ENCODE data around the gene TNN.
"Not testable (repeated sequence)": the region's sequence is repeated elsewhere in the genome, so short reads cannot be mapped to it uniquely, and the experiment has no call there.

TNN gene

DNA sequence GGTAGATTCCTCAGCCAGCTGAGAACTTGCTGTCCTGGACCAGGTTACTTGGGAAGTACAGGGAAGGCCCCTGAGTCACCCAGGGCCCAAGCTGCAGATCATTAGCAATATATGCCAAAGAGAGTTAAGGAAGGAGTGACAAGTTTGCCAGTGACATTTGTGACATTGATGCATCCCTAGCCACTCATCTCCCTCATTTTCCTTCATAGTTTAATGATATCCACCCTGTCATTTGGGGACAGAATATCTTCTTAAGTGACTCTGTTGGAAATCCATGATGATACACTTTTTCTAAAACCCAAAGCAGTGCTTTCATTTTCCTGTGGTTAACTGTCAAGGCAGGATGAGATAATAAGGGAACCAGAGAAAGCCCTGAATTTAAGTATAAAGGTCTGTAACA lies 3.2 kb downstream of the TNN start:
- DNase-seq (ENCODE audit: low spot score), result no peak

DNA sequence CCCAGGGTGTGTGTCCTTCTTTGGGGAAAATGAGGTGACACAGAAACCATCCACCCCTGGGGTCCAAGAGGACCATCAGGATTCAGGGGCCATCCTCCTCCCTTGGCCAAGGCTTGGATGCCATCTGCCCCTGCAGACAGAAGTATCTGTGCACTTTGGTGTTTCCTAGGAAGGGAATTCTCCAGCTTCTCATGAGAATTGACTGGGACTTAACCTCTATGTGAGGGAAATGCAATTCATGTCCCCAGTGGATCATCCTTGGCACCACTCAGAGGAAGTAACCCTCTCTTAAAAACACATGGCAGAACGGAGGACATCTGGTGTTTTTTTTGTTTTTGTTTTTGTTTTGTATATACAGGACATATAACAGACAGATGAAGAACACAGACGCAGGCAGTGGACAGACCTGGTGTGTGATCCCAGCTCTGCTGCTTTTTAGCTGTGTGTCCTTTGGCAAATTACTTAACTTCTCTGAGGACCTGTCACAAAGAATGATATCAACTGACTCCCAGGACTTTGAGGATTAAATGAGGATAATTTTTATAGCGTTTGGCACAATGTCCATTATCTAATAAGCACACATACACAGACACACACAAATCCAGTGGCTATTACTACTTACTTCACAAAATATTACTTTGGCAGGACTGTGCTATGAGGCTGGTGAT lies 3.8 kb downstream of the TNN start:
- DNase-seq (ENCODE audit: low spot score), result no peak

DNA sequence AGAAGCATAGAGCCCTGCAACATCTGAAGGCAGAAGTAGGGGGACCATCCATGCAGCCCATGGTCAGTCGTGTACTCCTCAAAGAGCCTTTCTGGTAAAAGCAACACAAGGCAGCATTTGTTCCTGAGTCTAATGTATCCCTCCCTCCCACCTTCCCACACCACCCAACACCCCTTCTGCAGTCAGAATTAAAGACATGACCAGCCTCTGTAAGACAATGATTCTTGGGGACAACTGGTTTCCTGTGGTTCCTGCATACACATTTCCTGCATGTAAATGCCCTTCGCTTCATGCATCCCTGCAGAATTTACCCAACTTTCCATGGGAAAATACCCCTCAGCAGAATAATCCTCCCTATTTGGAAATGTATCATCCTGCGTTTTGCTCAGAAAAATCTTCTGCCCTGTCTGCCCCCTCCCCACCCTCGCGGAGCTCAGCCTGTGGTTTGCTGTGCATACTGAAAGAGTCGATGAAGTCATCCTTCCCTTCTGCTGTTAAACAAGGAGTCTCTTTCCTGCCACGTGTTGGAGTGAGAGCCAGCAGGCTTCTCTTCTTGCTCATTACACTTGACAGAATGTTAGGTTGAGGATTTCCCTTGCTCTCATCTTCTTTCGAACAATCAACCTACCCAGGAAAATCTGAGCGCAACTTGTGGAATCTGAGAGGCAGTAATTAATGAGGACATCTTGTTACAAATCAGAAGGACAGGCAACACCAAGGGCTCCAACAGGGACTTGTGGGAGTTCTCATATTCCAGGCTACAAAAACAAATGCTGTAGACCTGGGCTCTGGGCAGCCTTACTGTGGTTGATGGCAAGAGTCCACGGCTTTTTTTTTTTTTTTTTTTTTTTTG lies 4.7 kb downstream of the TNN start:
- DNase-seq (ENCODE audit: low spot score), result peak; percentile 51

DNA sequence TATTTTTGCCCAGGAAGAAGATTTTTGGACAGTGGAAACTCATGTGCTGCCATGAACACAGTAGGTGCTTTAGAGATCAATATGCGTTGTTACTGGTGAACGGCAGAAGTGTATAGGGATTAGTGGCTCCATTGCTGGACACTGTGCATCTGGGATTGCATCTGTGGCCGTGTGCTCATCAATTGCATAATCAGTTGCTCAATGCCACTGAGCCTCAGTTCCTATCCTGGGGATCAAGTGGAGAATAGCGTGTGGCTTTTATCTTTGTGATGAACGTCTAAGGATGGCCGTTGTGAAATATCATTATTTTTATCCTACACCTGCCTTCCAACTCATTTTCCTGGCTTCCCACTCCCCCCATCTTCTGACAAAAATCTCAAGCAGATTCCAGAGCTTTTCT lies 5.4 kb downstream of the TNN start:
- DNase-seq (ENCODE audit: low spot score), result no peak

DNA sequence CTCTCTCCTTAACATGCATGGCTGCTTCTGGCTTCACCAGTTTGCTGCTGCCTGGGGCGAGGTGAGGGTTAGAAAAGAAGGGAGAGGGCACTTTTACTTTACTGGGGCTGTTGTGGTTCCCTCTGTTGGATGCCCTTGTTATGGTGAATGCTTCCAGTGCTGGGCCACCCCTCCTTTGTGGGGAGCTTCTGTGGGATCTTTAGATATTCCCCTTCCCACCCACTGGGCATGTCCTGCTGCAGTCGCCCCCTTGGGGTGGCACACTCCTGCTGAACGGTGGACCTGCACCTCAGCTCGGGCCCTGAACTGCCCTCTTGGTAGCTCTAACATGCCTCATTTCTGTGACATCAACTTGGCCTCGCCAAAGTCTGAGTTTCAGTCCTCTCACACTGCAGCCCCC lies 6.0 kb downstream of the TNN start:
- no peak for DNase-seq (ENCODE audit: low spot score)

DNA sequence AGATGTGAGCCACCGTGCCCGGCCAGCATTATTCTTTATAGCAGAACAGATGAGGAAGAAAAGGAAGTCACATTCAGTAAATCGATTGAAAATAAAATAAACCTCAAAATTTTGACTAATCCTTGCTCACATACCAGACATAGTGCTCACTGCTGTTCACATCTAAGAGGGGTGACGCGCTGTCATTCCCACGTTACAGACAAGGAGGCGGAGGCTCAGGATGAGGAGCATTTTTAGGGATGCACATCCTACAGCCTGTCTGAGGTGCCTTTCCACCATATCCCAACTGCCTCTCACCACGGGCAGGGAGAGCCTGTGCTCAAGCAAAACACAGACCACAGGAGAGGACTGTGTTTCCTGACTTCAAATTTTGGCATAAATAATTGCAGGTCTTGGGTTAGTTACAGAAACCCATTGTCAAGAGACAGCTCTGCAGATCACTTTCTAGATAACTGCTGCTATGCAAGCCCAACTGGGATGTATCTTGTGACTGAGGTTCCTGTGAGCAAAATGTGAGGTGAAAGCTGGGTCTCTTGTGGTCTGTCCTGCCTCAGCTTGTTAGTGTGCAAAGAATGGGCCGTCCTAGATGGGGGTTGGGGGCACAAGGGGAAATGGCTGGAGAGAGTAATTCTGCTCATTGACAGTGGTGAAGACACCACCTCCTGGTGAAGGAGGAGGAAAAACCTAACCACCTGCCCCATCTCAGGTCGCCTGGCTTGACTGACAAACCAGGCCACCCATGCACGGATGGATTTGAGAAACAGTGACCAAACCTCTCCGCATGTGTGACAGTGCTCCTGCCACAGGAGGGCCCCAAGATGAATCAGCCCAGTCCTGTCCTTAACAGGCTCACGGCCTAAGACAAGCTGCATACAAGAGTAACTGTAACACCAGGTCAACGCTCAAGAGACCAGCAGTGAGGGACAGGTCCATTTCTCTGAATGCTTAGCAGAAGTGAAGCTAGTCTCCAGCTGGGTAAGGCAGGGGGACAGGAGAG lies 8.2 kb downstream of the TNN start:
- no peak for DNase-seq (ENCODE audit: low spot score)

DNA sequence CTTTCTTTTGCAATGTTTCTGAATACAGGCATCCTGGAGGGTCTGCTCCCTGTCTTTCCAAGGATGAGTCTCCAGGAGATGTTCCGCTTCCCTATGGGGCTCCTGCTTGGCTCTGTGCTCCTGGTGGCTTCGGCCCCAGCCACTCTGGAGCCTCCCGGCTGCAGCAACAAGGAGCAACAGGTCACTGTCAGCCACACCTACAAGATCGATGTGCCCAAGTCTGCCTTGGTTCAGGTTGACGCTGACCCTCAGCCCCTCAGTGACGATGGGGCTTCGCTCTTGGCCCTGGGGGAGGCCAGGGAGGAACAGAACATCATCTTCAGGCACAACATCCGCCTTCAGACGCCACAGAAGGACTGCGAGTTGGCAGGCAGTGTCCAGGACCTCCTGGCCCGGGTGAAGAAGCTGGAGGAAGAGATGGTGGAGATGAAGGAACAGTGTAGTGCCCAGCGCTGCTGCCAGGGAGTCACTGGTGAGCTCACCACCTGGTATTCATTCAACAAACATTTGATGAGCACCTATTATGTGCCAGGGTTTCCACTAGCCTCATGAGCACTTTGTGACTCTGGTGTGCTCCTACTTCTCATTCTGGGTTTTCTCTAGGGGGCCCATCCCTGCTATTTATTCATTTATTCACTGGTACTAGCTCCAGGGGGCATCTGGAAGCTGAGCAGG lies 9.9 kb downstream of the TNN start:
- DNase-seq (ENCODE audit: low spot score), result no peak

DNA sequence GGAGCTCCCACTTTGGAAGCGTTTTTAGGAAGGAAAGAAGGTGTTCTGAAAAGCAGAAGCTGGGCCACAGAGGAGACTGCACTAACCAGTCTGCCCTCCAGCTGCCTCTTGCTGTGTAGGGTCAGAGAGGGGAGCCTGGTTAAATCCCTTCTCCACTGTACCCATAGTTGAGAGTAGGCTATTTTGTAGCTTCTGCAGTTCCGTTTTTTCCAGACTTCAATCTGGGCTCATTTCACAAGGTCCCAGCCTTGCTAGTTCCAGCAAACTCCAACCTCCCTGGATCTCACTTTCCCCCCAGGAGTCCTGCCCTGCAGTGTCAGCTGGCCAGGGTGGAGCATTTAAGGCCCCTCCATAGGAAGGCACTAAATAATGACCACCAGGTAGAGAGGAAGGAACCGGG lies 11.0 kb downstream of the TNN start:
- no peak for DNase-seq (ENCODE audit: low spot score)

DNA sequence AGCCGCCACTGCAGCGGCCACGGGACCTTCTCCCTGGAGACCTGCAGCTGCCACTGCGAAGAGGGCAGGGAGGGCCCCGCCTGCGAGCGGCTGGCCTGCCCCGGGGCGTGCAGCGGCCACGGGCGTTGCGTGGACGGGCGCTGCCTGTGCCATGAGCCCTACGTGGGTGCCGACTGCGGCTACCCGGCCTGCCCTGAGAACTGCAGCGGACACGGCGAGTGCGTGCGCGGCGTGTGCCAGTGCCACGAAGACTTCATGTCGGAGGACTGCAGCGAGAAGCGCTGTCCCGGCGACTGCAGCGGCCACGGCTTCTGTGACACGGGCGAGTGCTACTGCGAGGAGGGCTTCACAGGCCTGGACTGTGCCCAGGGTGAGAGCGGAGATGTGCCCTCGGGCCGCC lies 11.7 kb downstream of the TNN start:
- DNase-seq (ENCODE audit: low spot score), result no peak

DNA sequence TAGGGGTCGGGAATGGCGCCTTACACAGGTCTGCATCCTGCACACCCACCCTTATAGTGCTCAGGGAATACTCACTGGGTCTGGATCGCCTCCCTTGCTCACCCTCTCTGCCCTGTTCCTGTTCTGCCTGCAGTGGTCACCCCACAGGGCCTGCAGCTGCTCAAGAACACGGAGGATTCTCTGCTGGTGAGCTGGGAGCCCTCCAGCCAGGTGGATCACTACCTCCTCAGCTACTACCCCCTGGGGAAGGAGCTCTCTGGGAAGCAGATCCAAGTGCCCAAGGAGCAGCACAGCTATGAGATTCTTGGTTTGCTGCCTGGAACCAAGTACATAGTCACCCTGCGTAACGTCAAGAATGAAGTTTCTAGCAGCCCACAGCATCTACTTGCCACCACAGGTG lies 12.4 kb downstream of the TNN start:
- DNase-seq (ENCODE audit: low spot score), result no peak

DNA sequence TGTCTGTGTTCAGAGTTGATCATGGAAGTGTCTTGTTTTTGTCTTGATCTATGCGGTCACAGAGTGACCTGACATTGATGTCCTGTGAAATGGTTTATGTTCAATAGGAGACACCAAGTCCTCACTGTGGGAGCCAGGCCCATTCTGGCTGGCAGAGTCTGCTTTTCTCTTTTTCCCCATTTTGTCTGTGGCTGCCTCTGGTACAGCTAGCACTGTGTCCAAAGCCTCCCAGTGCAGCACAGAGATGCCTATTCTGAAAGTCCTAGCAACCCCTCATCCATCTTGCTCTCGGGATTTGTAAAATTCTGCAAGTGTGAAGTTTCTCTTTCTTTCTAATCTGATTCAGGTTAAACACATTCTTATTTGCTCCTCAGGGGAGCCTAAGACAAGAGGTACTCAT lies 14.3 kb downstream of the TNN start:
- DNase-seq (ENCODE audit: low spot score), result no peak

DNA sequence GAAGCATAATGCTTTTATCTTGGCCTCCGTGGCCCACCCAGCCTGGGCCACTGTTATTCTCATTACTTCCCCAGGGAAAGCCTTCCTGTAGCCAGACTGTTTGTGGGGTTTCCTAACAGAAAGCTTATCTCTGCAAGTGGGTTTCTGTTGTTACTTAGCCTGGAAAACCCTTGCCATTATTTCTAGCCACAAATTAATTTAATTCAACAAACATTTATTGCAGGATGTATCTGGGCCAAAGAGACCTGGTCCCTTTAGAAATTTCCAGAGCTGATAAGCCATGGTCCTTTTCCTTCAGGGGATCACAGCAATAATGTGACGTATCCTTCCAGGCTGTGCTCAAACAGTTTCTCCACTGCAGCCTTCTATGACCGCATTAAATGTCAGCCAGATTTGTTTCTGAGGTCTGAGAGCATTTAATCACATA lies 20.9 kb downstream of the TNN start:
- no peak for DNase-seq (ENCODE audit: low spot score)

DNA sequence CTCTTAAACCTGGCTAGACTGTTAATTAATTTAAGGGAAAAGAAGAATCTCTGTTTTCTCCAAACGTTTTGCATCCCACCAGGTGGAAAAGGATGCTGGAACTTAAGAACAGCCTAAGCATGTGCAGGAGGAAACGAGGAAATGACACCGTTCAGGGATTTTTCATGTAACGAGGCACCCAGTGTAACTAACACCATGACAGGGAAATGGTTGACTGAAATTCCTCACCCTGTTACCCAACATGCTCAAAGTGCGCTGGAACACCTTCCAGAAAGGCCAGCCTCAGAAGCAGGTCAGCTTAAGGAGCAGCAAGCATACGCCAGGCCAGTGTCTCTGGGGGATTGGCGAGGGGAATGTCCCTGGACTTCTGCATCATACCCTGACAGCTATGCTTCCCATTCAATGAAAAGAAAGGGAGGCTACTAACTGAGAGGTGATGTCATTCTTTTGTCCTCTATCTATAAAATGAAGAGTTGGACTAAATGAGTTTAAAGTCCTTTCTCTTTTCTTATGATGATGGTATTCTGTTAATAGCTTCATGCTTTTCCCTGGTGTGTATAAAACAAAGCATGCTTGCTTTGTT lies 21.6 kb downstream of the TNN start:
- no peak for DNase-seq (ENCODE audit: low spot score)

DNA sequence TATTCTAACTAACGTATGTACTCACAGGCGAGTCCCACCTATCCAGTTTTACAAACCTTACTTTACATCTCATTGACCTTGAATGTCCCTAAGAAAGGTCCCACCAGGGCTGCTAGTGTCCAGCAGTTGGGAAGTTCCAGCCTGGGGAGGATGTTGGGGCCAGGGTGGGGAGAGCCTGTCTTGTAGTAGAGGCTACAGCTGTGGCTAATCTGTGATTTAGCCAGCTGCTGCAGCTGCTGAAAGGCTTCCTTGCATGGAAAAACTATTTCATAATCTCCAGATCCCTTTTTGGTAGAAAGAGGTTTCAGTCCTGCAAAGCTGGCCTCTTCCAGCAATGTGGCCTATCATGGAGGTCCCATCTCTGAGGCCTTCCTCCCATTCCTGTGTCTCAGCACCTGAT lies 23.1 kb downstream of the TNN start:
- no peak for DNase-seq (ENCODE audit: low spot score)

DNA sequence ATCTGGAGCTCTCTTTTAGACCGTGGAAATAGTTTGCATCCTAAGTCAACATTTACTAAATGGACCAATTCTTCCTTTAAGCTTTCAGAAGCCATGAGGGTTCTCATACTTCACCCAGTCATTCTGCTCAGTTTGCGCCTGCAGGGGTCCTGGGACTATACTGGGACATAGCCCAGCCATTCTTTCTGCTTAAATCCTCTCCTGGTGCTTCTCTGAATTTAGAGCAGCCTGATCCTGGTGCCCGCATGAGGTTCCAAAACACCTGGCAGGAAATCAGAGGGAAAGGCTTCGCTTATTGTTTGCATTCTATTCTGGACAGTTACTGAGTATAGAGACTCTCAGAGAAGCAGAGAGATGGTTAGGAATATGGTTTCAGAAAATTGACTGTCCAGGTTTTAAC lies 27.0 kb downstream of the TNN start:
- no peak for DNase-seq (ENCODE audit: low spot score)

DNA sequence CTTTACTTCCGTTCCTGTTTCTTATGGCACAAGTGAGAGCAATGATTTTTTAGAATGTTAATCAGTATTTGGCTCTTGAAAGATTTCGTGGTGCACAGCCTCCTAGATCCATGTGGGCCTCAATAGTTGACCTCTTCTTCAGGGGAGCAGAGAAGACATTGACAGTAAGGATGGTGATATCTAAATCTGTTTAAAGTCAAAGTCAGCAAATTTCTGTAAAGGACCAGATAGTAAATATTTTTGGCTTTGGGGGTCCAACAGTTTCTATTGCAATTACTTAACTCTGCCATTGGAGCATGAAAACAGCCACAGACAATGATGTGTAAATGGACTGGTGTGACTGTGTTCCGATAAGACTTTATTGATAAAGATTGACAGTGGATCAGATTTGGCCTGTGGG lies 27.4 kb downstream of the TNN start:
- no peak for DNase-seq (ENCODE audit: low spot score)

DNA sequence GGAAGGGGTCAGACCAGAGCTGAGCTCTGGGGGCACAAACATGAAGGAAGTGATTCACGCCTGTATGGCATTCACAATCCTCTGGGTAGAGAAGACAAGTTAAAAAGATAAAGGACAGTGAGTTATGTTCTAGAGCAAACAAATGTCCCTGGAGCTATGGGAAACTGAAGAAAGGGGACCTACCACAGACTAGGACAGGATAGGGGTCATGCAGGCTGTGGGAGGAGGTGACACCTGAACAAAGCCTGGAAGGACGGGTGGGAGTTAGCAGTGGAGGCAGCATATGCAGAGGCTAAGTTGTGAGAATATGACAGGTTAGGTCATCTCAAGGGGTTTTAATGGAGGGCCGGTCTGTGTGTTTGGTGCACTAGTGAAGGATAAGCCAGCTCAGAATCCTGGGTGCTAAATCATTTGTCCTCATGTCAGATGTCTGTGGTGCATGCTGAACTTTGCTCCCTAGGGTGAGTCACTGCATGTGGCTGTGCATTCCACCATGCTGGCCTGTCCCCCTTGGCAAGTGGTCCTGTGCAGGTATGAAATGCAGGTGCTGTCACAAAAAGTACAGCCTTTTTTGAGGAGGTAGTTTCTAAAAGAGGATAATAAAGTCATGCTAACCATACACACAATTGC lies 28.5 kb downstream of the TNN start:
- DNase-seq (ENCODE audit: low spot score), result no peak

DNA sequence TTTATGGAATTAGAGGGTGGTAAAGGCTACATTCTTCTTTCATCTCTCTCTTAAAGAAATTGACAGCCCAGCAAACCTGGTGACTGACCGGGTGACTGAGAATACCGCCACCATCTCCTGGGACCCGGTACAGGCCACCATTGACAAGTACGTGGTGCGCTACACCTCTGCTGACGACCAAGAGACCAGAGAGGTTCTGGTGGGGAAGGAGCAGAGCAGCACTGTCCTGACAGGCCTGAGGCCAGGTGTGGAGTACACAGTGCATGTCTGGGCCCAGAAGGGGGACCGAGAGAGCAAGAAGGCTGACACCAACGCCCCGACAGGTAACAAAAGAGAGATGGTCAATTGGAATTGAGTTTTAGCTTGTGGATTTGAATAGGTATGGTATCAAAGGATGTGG lies 29.7 kb downstream of the TNN start:
- DNase-seq (ENCODE audit: low spot score), result no peak

DNA sequence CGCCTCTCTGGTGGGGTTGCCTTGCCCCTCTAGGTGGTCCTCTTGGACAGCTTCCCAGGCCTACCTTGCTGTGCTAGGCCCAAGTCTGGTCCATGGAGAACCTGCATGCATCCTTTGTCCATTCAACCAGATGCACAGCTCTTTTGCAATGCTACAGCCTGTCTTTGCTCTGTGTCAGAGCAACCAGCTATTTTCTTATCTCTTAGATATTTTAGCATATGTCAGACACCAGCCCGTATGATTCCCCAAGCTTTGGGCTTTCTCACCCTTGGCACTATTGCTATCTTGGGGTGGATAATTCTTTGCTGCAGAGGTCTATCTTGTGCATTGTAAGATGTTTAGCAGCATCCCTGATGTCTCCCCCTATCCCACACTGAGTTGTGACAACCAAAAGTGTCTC lies 32.3 kb downstream of the TNN start:
- no peak for DNase-seq (ENCODE audit: low spot score)

DNA sequence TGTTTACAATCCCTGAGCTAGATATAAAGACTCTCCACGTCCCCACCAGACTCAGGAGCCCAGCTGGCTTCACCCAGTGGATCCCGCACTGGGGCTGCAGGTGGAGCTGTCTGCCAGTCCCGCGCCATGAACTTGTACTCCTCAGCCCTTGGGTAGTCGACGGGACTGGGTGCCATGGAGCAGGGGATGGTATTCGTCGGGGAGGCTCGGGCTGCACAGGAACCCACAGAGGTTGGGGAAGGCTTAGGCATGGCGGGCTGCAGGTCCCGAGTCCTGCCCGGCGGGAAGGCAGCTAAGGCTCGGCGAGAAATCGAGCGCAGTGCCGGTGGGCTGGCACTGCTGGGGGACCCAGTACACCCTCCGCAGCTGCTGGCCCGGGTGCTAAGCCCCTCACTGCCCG lies 34.5 kb downstream of the TNN start:
- not testable (repeated sequence) for DNase-seq (ENCODE audit: low spot score)

DNA sequence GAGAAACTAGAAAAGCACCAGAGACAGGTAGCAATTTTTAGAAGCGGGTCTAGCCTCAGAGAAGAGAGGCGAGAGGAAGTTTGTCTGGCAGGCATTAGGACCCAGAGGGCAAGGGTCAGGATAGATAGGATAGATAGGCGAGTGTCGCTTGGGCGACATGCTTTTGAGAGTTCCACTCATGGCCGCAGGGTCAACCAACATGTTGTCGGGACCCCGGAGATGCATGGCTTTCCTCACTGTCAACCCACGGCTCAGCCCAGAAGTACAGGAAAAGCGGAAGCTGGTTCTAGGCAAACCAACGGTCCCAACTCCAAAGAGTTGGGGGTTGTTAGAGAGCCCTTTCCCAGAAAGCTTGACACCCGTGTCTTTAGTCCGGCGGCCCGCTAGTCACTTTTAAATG lies 38.9 kb downstream of the TNN start:
- DNase-seq (ENCODE audit: low spot score), result not testable (repeated sequence)
